OCI-LY1 (cell line): ENCODE data around the gene DTHD1.

ENCODE experiments used
- CTCF ChIP-seq: fragments of 200-600 bp; sonication (generic), shearing (Covaris generic); IDR thresholded peaks from 2 replicates; pipeline ENCODE4 v1.5.1; 2017; ENCODE audit warnings: mild to moderate bottlenecking, antibody characterized with exemption, low read length, moderate library complexity, mixed read lengths
- EZH2 ChIP-seq: fragments of 200-600 bp; sonication (generic), shearing (Covaris generic); IDR thresholded peaks from 2 replicates; pipeline ENCODE4 v1.8.0; 2017; ENCODE audit warnings: borderline replicate concordance, mixed run types, mild to moderate bottlenecking, antibody characterized with exemption, low read length, moderate library complexity, mixed read lengths

DNA sequence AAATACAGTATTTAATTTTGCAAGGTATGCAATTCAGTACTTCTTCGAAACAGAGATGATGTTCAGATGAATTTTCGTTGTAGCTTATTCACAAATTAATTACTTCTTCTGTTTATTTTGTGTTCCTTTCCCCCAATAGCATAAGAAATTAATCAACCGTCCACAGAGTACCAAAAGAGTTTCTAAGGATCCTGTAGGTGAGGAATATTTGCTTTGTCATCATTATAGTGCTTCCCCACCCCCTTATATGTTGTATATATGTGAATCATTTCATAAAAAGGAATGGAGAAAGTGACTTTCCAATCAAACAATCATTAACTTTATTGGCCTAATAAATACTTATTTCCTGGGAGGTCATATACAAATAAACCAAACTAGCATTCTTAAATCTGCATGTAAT, 57.6 kb downstream of the DTHD1 start:
- TF ChIP-seq CTCF = no peak
- TF ChIP-seq EZH2 = no peak
